Measurements from ENCODE around the gene ARAP3.
"Not testable (repeated sequence)": the region's sequence is repeated elsewhere in the genome, so short reads cannot be mapped to it uniquely, and the experiment has no call there.

ARAP3 gene, protein sequence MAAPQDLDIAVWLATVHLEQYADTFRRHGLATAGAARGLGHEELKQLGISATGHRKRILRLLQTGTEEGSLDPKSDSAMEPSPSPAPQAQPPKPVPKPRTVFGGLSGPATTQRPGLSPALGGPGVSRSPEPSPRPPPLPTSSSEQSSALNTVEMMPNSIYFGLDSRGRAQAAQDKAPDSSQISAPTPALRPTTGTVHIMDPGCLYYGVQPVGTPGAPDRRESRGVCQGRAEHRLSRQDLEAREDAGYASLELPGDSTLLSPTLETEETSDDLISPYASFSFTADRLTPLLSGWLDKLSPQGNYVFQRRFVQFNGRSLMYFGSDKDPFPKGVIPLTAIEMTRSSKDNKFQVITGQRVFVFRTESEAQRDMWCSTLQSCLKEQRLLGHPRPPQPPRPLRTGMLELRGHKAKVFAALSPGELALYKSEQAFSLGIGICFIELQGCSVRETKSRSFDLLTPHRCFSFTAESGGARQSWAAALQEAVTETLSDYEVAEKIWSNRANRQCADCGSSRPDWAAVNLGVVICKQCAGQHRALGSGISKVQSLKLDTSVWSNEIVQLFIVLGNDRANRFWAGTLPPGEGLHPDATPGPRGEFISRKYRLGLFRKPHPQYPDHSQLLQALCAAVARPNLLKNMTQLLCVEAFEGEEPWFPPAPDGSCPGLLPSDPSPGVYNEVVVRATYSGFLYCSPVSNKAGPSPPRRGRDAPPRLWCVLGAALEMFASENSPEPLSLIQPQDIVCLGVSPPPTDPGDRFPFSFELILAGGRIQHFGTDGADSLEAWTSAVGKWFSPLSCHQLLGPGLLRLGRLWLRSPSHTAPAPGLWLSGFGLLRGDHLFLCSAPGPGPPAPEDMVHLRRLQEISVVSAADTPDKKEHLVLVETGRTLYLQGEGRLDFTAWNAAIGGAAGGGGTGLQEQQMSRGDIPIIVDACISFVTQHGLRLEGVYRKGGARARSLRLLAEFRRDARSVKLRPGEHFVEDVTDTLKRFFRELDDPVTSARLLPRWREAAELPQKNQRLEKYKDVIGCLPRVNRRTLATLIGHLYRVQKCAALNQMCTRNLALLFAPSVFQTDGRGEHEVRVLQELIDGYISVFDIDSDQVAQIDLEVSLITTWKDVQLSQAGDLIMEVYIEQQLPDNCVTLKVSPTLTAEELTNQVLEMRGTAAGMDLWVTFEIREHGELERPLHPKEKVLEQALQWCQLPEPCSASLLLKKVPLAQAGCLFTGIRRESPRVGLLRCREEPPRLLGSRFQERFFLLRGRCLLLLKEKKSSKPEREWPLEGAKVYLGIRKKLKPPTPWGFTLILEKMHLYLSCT (N-terminal part only)

DNA sequence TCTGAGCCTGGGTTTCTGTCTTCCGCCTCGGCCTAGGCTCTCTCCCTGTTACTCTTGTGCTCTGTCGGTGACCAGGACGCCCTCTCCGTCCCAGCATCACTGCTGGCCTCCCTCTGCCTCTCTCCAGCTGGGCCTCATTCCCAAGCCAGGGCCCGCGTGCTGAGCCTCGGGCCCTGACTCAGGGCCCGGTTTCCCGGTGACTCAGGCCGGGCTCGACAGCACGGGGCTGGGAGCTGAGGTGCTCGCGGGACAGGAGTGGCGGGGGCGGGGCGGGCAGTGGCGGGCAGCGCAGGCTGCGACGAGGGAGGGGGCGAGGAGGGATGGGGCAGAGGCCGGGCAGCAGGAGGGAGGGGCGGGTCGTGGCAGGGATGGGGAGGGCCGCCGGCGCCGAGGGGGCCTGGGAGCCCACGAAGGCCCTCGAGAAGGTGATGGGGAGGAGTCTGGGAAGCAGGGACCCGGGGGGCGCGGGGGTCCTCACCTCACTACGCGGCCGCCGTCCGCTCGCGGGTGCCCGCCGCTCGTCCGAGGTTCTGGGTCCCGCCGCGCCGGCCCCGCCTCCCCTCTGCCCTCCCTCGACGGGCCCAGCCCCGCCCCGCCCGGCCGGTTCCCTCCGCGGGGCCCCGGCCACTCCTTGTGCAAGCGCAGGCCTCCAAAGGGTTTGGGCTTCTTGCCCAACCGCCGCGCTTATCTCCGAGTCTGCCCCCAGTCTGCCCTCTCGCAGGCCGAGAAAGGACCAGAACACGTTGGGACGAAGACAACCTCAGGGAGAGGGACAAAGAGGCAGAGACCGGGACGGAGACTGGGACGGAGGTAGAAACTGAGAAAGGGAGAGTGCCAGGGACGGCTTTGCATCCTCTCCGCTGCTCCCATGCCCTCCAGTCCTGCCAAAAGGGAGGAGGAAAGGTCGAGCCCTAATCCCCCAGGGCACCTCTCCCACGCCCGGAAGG, at the start of gene ARAP3:
Gene ARAP3, minus strand, starts transcription at position 536 of the 947 bp plus-strand sequence. CDS start 1,744 bp downstream, outside the sequence.
- peak; percentile 93 for DNase-seq (ENCODE audit: low spot score)

DNA sequence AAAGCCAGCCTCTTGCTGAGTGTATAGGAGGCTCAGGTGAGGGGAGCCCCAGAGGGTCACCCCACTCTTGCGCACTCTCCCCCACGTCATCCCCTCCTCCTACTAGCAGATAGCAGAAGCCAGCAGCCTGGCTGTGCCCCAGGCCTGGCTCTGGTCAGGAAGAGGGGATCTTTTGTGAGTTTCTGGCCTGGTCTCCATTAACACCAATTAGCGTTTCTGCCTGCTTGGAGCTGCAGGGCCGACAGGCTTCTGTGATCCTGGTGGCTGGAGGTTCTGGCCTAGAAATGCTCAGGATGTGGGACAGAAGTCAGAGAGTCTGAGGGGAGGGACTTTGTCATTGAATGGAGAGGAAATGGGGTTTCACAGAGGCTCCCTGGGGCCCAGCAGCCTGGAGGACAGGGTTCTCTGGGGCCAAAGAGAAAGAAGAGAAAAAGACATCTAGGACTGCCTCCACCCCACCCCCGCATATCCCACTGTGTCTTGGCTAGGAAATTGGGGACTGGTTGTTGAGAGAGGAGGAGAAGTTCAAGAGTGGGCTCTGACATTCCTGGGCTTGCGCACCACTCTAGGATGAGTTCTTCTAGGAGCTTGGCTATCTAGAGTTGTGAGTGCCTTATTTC, 47.5 kb upstream of the ARAP3 start:
- no peak for DNase-seq (ENCODE audit: low spot score)

DNA sequence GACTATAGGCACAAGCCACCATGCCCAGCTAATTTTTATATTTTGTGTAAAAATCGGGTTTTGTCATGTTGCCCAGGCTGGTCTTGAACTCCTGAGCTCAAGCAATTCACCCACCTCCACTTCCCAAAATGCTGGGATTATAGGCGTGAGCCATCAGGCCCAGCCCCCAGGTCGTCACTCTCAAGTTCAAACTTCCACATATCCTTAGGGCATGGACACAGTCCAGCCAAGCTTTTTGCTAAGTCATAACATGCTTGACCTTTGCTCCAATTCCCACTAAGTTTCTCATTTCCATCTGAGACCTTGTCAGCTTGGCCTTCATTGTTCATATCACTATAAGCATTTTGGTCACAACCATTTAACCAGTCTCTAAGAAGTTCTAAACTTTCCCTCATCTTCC, 43.9 kb upstream of the ARAP3 start:
- DNase-seq (ENCODE audit: low spot score), result no peak

DNA sequence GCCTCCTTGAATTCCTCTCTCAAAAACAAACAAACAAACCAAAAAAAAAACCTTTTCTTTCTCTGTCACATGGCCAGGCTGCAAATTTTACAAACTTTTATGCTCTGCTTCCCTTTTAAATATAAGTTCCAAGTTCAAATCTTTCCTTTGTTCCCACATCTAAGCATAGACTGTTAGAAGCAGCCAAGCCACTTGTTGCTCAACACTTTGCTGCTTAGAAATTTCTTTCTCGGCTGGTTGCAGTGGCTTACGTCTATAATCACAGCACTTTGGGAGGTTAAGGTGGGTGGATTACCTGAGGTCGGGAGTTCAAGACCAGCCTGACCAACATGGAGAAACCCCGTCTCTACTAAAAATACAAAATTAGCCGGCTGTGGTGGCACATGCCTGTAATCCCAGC, 43.1 kb upstream of the ARAP3 start:
- not testable (repeated sequence) for DNase-seq (ENCODE audit: low spot score)

DNA sequence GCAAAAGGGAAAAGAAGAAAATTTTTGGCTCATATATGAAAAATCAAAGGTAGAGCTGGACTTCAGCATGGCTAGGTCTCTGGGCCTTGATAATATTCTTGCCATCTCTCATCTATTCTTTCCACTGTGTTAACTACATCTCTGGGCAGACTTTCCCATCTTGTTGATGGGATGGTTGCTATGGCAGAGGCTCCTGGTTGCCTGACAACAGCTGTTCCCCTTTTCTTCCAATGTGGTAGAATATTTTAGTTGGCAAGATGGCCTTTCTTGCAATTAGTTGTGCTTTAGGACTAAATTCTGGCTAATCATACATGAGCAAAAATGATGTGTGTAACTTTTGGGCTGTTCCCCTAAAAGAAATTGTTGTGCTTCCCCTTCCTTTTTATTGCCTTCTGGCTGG, 40.2 kb upstream of the ARAP3 start:
- DNase-seq (ENCODE audit: low spot score), result no peak

DNA sequence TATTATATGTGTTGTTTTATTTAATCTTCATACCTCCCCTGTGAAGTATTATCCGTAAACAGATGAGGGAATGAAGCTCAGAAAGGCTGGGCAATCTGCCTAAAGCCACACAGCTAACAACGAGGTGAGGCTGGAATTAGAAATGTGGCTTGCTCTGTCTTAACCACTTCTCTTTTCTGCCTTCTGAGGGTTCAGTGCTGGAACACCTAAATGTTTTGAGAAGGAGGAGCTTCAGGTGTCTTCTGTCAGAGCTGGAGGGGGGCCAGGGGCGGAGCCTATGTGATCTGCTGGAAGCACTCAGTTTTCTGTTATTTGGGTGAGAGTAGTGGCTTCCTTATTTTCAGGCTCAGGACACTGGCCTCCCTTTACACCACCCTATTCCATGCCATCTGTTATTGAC, 35.0 kb upstream of the ARAP3 start:
- DNase-seq (ENCODE audit: low spot score), result no peak

DNA sequence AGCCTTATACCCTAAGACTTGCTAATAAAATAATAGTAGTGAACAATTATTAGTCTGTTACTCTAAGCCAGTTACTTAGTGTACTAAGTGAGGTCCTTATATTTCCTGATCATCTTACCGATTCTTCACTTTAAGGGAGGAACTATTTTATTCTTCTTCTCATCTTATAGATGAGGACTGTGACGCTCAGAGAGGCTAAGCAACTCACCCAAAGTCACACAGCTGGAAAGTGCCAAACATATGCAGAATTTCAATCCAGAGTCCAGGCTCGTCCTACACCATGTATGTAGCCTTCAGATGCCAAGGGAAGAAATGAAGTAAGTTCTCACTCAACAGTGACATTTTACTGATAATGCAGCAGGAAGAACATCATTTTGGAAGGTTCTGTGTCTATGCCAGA, 34.4 kb upstream of the ARAP3 start:
- no peak for DNase-seq (ENCODE audit: low spot score)

DNA sequence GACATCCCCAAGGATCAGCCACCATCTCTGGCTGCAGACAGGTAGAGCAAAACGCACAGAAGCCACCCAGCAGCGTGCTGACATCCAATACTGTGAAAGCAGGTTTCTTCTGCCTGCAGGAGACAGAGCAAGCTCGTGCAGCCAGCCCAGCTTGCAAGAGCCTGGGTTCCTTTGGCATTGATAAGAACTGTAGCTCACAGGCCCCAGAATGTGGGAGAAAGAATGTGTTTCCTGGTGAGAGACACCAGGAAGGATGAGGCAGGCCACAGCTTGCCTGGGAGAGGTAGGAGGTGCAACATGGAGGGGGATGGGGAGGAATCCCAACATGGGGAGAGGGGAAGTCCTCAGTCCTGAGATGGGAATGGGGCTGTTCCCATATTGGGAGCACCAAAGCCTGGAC, 34.0 kb upstream of the ARAP3 start:
- DNase-seq (ENCODE audit: low spot score), result no peak

DNA sequence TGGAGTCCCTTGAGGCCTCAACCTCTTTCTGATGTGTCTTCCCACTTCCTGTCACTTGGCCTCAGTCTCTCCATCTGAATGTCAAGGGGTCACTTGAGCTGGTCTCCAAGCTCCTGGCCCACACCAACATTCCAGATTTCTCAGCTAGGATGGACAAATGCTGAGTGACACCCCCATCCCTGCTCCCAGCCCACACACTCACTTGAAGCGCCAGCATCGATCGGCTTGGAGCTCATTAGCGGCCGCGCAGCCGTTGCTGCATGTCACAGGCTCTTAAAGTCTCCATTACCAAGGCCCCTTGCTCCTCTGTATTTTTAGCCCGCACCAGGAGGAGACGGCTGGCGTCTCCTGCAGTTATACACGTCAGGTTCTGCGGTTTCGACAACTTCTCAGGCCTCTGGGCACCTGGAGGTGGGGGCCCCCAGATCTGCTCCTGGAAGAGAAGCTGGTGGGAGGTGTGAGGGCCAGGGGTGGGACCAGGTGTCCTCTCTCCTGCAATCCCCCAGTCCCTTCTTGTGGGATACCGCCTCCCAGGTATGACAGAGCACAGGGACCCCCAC, 33.4 kb upstream of the ARAP3 start:
- DNase-seq (ENCODE audit: low spot score), result no peak

DNA sequence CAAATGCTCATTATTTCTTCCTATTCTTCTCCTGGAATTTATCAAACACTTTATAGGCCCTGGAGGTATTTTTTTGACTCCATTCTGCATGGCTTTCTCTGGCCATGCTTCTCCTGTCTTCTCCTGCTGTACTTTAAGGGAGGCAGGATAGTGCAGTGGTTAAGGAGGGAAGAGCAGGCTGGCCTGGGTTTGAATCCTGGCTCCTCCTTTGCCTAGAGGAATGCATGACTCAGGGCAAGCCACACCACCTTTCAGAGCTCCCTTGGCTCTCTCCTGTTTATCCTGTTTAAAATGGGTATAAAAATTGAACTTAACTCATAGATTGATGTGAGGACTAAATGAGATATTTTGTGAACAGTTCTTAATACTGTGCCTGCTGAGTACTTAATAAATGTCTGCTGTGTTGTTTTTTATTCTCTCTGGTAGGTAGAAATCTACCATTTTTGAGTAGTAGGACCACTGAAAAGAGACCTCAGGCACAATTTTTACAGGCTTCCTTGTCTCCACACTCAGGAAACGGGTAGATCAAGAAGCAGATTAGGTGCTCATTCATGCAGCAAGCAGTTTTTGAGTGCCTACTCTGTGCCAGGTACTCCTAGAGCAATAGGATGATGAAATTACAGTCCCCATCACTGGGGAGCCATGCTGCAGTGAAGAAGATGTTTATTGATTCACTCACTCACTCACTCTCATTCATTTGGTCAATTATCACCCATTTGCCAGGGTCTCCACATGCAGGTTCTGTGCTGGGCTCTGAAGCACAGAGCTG, 32.7 kb upstream of the ARAP3 start:
- DNase-seq (ENCODE audit: low spot score), result no peak

DNA sequence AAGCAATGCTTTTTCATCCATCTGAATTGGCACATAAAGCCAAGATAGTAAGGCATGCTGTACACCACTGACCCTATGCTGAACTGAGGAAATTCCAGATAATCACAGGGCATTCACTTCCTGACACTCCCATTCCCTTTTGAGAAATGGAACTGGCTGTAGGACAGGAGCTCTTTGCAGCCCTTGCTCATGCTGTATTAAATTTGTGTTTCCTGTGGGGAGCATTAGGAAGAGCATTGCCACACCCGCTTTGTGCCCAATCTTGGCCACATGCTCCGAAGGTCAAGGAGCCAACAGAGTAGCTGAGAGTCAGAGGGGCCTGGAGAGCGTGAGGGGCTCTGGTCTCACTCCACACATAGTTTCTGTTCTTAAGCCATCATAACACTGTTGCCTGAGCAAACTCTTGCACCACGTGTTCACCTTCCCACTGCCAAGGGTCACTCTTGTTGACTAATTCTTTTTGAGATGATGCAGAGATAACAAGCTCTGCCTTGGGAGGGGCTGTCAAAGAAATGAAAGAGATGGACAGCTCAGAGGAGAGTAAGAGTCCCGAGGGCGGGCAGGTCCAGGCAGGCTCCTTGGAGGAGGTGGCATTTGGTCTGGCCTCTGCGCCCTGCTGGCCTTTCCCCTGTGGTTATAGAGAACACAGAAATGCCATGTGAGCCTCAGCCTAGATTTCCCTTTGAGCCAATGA, 31.7 kb upstream of the ARAP3 start:
- DNase-seq (ENCODE audit: low spot score), result peak; percentile 42

DNA sequence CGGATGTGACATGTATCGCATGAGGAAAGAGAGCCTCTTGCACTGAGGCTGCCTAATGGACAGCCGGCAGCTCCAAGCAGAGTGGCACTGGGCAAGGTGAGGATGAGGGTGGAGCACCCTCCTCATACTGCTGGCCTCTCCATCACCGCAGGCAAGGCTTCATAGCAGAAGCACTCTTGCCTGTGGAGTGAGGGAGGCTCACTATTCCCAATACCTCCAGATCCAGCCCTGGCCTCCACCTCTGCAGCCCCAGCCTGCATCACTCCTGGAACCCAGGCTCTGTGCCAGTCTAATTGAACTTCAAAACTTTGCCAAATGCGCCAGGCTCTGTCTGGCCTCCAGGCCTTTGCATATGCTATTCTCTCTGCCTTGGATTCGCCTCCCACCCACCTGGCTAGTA, 29.7 kb upstream of the ARAP3 start:
- no peak for DNase-seq (ENCODE audit: low spot score)

DNA sequence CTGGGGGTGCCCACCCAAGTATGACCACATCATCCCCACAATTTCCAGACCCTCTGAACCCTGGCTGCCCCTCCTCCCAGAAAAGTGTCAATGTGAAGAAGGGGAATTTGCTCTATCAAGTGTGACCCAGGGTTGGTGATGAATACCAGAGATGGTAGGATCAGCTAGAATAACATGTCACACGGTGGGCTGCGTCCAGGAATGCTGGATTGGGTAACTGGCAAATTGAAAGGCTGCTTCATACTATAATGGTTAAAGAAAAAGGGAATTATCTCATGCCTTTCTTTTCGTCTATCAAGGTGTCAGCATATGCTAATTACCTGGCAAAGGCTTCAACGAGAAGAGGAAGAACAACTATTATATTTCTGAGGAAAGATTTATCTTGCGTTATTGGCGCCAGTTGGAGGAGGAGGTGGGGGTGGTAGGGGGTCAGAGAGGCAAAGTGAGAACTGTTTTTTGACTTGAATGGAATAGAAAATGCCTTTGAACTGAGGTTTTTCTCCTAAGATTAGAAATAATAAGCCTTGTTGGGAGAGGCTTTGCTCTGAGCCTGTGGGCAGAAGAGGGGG, 27.8 kb upstream of the ARAP3 start:
- DNase-seq (ENCODE audit: low spot score), result no peak

DNA sequence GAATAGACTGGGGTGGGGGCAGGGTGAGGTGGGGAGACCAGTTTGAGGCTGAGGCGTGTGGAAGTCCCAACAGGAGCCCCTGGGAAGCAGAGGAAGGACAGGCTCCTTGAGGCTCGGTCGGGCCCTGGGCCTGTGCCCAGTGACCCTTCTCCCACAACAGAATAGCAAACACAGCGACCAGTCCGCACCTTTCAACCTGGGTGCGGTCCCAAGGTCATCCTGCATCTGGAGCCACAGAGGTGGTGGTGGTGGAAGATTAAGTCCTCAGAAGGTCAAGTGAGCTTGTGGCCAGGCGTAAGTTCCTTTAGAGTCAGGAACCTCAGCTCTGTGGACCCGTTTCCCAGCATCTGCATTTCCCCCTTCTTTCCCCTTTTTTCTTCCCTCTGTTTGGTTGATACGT, 26.0 kb upstream of the ARAP3 start:
- DNase-seq (ENCODE audit: low spot score), result no peak

DNA sequence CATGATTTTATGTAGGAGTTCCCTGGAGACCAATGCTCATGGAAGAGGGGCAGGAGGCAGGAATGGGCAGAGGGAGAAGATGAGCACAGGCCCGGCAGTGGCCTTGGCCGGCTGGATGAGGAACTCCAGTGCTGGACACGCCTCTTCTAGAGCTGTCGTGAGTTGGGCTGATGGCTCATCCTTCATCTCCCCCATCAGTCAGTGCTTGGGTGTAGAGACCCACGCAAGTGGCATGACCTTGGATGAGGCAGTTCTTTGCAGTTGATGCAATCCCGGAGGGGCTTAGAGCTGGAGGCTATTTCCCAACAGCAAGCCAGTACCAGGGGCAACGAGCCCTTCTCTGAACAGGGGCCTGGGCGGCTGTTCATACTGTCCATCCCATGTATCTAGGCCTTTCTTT, 25.5 kb upstream of the ARAP3 start:
- no peak for DNase-seq (ENCODE audit: low spot score)

DNA sequence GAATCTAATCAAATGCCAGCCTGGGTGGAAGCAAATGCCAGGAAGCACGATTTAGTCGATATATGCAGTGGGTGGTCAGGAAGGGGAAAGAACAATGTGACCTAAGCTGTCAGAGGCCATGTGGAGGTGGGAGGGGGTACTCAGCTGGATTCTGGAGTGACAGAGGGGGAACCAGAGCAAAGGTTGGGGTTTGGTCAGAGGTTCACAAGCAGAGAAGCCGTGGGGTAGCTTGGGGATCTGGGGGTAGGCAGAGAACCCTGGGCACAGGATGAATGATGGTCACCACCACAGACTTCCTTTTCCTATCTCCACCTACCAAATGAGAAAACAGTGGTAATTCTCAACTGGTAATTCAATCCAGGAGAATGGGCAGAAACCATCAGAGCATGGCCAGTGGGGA, 24.1 kb upstream of the ARAP3 start:
- no peak for DNase-seq (ENCODE audit: low spot score)

DNA sequence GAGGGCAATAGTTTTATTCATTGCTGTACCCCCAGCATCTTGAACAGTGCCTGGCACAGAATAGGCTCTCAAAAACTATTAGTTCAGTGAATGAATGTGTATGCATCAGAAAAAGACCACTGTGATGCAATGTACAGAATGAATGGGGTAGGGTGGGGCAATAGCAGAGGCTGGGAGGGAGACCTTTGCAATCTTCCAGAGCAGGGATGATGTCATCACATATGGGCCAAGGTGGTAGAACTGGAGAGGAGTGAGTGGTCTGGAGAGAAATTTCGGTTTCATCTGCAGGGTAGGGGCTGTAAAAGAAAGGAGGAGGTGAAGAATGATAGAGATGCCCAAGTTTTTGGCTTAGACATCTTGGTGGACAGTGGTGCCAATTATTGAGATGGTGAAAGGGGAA, 23.4 kb upstream of the ARAP3 start:
- DNase-seq (ENCODE audit: low spot score), result no peak

DNA sequence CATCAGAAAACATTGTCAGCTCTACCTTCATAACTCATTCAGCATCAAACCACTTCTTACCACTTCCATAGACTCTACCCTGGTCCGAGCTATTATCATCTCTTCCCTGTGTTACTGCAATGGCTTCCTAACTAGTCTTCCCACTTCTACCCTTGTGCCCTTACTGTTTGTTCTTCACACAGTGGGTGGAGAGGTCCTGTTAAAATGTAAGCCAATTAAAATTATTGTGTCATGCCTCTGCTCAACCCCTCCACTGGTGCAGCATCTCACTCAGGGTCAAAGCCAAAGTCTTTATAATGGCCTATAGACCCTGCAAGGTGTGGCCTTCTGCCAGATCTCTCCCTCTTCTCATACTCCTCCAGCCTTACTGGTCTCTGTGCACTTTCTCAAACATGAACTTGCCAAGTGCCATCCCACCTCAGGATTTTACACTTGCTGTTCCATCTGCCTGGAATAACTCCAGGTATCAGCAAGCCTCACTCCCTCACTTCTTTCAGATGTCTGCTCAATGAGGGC, 22.8 kb upstream of the ARAP3 start:
- DNase-seq (ENCODE audit: low spot score), result no peak

Measured in kidney capillary endothelial cell (primary cell).